Measurements from ENCODE around the gene NTPCR.

Gene NTPCR

GRCh38 chr1:233010146-233010545 lies 59.7 kb downstream of the NTPCR start:
- DNase-seq (ENCODE audit: low read depth, low spot score), result no peak

GRCh38 chr1:233012021-233012420 lies 61.6 kb downstream of the NTPCR start:
- DNase-seq (ENCODE audit: low read depth, low spot score), result no peak

GRCh38 chr1:233015965-233016364 lies 65.6 kb downstream of the NTPCR start:
- DNase-seq (ENCODE audit: low read depth, low spot score), result no peak

- no peak for DNase-seq (ENCODE audit: low read depth, low spot score)
These were observed 66.4 kb downstream of the NTPCR start for GRCh38 chr1:233016798-233017197.

- DNase-seq (ENCODE audit: low read depth, low spot score), result no peak
These were observed 68.7 kb downstream of the NTPCR start for GRCh38 chr1:233019083-233019482.

GRCh38 chr1:233019778-233020325 lies 69.4 kb downstream of the NTPCR start:
- DNase-seq (ENCODE audit: low read depth, low spot score), result no peak

- peak; percentile 58 for DNase-seq (ENCODE audit: low read depth, low spot score)
These were observed 70.0 kb downstream of the NTPCR start for GRCh38 chr1:233020426-233020825.

GRCh38 chr1:233022246-233022645 lies 71.8 kb downstream of the NTPCR start:
- DNase-seq (ENCODE audit: low read depth, low spot score), result peak; percentile 56

- no peak for DNase-seq (ENCODE audit: low read depth, low spot score)
These were observed 73.8 kb downstream of the NTPCR start for GRCh38 chr1:233024199-233024598.

- DNase-seq (ENCODE audit: low read depth, low spot score), result peak; percentile 85
These were observed 74.7 kb downstream of the NTPCR start for GRCh38 chr1:233025157-233025556.

GRCh38 chr1:233025567-233025966 lies 75.2 kb downstream of the NTPCR start:
- no peak for DNase-seq (ENCODE audit: low read depth, low spot score)

GRCh38 chr1:233027046-233027445 lies 76.6 kb downstream of the NTPCR start:
- no peak for DNase-seq (ENCODE audit: low read depth, low spot score)

GRCh38 chr1:233031521-233031920 lies 81.1 kb downstream of the NTPCR start:
- no peak for DNase-seq (ENCODE audit: low read depth, low spot score)

GRCh38 chr1:233032916-233033315 lies 82.5 kb downstream of the NTPCR start:
- DNase-seq (ENCODE audit: low read depth, low spot score), result no peak

GRCh38 chr1:233033361-233033760 lies 83.0 kb downstream of the NTPCR start:
- no peak for DNase-seq (ENCODE audit: low read depth, low spot score)
